Measurements from ENCODE around the gene MPPED1. TPM values are rescaled to one million over a fixed set of nuclear protein-coding genes. Genes with fewer than 3 reads are reported as not detected.

MPPED1 gene
- total and polyA plus RNA-seq, 2 of the 13 experiments (the other 11 are each of a cell fraction or from before 2014, with no cell fraction given), result 0.77 TPM; not detected in 1

DNA sequence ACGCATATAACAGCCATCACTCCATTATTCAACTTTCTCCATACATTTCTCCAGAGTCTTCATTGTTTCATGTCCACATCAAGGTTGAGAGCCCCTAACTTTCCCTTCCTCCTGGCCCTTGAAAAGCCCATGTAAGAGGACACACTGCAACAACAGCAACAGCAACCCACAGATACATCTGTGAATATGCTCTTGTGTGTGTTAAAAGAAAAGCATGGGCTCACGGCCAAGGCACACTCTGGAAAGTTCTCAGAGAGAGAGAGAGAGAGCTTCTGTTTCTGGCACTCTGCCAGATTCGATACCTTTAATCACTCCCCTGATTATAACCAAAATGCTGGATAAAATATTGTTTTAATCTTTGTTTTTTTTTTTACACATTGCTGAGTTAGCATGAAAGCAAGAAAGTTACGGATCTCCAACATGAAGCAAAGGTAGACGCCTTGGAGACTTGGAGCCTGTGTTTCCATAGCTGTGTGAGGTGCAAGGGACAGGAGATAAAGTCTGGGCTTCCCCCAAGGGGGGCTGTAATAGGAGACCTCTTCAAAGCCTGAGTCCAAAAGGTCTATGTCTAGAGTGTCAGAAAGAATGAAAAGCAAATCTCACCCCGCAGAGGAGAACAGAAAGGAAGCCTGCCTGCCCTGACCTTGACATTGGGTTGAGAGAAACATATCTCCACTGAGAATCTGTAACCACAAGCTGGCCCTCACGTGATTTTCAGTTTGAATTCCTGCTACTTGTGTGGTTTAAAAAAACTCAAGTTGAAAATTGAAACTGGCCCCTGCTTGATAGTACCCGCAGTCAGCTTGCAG is 33.7 kb upstream of the MPPED1 start (continued):
- TF ChIP-seq, protein P1, sequence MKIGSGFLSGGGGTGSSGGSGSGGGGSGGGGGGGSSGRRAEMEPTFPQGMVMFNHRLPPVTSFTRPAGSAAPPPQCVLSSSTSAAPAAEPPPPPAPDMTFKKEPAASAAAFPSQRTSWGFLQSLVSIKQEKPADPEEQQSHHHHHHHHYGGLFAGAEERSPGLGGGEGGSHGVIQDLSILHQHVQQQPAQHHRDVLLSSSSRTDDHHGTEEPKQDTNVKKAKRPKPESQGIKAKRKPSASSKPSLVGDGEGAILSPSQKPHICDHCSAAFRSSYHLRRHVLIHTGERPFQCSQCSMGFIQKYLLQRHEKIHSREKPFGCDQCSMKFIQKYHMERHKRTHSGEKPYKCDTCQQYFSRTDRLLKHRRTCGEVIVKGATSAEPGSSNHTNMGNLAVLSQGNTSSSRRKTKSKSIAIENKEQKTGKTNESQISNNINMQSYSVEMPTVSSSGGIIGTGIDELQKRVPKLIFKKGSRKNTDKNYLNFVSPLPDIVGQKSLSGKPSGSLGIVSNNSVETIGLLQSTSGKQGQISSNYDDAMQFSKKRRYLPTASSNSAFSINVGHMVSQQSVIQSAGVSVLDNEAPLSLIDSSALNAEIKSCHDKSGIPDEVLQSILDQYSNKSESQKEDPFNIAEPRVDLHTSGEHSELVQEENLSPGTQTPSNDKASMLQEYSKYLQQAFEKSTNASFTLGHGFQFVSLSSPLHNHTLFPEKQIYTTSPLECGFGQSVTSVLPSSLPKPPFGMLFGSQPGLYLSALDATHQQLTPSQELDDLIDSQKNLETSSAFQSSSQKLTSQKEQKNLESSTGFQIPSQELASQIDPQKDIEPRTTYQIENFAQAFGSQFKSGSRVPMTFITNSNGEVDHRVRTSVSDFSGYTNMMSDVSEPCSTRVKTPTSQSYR (CRISPR knock-in tag; IDR thresholded peaks at IDR 0.05; ENCODE audit: borderline replicate concordance), result peak; percentile 47; the same call in 1 of the 2 replicates
- TF ChIP-seq TCF7 (IDR thresholded peaks at IDR 0.05; ENCODE audit: low read depth) (peak; percentile 88), SOX5 (CRISPR knock-in tag; IDR thresholded peaks at IDR 0.05; ENCODE audit: borderline replicate concordance) (peak; percentile 84), FOXP1 (IDR thresholded peaks at IDR 0.05) (no peak), FOXP1 (CRISPR knock-in tag; IDR thresholded peaks at IDR 0.05) (peak; percentile 16; the same call in 1 of the 2 replicates), ZKSCAN5 (CRISPR knock-in tag; IDR thresholded peaks at IDR 0.05) (no peak), KDM6A (CRISPR knock-in tag; IDR thresholded peaks at IDR 0.05; ENCODE audit: low read depth) (peak; percentile 33; the same call in 1 of the 2 replicates), SOX6 (IDR thresholded peaks at IDR 0.05) (no peak), SOX6 (CRISPR knock-in tag; IDR thresholded peaks at IDR 0.05) (peak; percentile 95), ZNF563 (CRISPR knock-in tag; IDR thresholded peaks at IDR 0.05) (no peak), JUND (CRISPR knock-in tag; IDR thresholded peaks at IDR 0.05) (0 out of 2 replicates have a peak, but pooled peaks have one; percentile 25), RARA (CRISPR knock-in tag; IDR thresholded peaks at IDR 0.05) (peak; percentile 98), DPF2 (CRISPR knock-in tag; IDR thresholded peaks at IDR 0.05; ENCODE audit: borderline replicate concordance, low read depth) (0 out of 2 replicates have a peak, but pooled peaks have one; percentile 29), SATB2 (CRISPR knock-in tag; IDR thresholded peaks at IDR 0.05) (no peak), ARNT2 (CRISPR knock-in tag; IDR thresholded peaks at IDR 0.05; ENCODE audit: low read depth) (peak; percentile 49; the same call in 1 of the 2 replicates), NFIC (IDR thresholded peaks at IDR 0.05; ENCODE audit: low read length) (peak; percentile 59), ZBTB7B (CRISPR knock-in tag; IDR thresholded peaks at IDR 0.05) (peak; percentile 77; the same call in 1 of the 2 replicates), RORA (CRISPR knock-in tag; IDR thresholded peaks at IDR 0.05) (no peak), ZNF124 (CRISPR knock-in tag; IDR thresholded peaks at IDR 0.05) (no peak), MAFF (IDR thresholded peaks at IDR 0.05; ENCODE audit: low read depth, low read length) (peak; percentile 18; the same call in 1 of the 2 replicates), ZNF350 (CRISPR knock-in tag; IDR thresholded peaks at IDR 0.05; ENCODE audit: borderline replicate concordance, low read depth) (no peak), ZNF430 (CRISPR knock-in tag; IDR thresholded peaks at IDR 0.05) (peak; percentile 32; the same call in 1 of the 2 replicates), IRX3 (CRISPR knock-in tag; IDR thresholded peaks at IDR 0.05; ENCODE audit: borderline replicate concordance, low read depth) (no peak)
- TF ChIP-seq, protein P2, sequence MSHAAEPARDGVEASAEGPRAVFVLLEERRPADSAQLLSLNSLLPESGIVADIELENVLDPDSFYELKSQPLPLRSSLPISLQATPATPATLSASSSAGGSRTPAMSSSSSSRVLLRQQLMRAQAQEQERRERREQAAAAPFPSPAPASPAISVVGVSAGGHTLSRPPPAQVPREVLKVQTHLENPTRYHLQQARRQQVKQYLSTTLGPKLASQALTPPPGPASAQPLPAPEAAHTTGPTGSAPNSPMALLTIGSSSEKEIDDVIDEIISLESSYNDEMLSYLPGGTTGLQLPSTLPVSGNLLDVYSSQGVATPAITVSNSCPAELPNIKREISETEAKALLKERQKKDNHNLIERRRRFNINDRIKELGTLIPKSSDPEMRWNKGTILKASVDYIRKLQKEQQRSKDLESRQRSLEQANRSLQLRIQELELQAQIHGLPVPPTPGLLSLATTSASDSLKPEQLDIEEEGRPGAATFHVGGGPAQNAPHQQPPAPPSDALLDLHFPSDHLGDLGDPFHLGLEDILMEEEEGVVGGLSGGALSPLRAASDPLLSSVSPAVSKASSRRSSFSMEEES (CRISPR knock-in tag; IDR thresholded peaks at IDR 0.05), result peak; percentile 76; the same call in 1 of the 2 replicates
